HG03064 (cell line): ENCODE data around the gene PXDN.
"Not testable (repeated sequence)": the region's sequence is repeated elsewhere in the genome, so short reads cannot be mapped to it uniquely, and the experiment has no call there.

Experiments used
- ATAC-seq: cut with Tn5 transposase; IDR thresholded peaks from one replicate; pipeline ENCODE4 v1.9.1; 2021; ENCODE audit warnings: low read depth; ENCODE audit not compliant: unreplicated experiment

PXDN gene

DNA sequence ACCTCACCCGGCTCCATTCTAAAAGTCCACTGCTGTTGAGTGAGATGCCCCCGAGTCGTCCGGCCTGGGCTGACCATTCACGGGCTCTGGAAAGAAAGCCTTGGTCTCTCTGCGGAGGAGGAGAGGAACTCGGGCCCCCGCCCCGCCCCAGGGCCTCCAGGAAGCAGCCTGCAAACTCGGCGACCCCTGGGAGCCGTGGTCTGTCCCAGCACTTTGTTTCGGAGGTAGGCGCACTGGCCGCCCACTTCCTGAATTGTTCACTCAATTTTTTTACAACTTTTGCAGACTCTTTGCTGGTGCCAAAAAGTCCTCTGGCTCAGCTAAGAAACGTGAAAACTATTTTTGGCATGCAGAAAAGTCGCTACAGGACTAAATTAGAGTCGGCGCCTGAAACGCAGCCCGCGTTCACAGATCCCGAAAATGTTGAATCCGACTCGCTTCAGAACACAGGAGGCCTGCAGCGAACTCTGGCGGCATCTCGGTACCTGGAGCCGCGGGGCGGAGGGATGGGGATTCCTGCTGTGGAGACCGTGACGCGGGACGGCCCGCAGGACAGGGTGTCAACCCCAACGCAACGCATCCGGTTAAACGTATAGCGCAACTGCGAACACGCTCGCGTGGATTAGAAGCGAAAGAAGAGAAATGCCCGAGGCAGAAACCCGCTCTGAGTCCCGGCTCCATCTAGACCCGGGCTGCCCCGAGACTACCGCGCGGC, 1.5 kb downstream of the PXDN start:
- ATAC-seq = no peak

DNA sequence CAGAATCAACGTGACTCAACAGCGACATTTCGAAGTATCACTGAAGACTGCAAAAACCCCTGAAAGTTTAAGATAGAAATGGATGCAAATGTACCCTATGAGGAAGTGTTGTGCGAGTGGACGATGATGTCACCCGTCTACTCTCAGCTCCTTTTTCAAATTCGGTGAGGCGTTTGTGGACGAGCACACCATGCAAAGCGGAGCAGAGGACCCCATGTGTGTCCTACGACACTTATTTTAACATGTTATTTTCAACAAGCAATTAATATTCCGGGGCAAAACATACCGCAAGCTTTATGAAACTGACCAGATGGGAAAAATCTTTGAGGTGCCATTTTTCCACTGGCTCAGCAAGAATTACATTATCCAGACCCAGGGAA, 2.0 kb downstream of the PXDN start:
- no peak for ATAC-seq

DNA sequence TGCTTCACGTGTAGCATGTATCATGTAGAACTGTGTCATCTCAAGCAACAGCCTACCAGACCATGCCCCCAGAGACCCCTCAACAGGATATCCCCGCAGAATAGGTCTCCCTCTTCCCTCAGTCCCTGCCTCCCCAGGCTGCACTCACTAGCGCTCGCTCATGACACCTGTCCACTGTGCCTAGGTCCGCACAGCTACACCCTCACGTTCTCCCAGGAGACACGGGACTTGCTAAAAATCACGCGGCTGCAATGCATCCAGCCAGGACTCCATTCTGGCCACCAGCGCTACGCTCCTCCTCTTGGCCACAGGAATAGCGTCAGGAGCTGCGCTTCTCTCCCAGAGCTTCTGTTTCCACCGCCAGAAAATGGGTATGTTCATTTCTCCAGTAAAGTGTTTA, 2.5 kb downstream of the PXDN start:
- no peak for ATAC-seq

DNA sequence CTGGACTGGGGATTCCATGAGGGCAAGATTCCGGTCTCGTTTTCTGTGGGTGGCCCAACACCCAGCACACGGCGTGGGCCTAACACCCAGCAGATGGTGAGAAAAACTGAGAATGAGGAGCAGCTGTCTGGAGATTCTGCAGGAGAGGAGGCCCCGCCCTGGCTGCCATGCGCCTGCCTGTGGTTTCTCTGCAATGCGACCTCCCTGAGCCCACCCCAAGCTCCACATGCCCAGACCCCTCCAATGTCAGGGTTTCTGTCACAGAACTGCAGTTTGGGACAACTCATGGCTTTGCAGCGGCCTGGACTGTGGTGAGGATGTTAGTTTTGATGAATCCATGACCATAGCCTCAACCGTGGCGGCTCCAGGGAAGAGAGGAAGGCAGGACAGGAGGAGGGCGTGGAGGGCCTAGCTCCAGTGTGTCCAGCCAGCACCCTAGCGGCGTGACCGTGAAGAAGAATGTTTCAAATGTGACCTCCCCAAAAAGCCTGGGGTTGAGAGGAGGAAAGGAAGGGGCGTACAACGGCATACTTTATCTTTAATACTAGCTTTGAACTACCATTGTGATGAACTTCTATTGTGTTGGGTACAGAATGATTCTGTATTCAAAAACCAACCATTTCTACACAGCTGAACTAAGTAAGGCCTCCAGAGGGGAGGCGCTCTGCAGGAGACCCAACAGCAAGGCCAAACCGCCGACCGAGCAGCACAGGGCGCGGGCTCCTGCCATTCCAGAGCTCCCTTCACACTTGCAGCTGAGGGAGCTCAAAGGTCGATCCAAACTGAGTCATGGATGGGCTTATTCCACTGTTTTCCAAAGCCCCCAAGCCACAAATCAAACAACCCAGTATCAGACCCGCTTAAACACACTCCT, 3.4 kb downstream of the PXDN start:
- ATAC-seq = no peak

DNA sequence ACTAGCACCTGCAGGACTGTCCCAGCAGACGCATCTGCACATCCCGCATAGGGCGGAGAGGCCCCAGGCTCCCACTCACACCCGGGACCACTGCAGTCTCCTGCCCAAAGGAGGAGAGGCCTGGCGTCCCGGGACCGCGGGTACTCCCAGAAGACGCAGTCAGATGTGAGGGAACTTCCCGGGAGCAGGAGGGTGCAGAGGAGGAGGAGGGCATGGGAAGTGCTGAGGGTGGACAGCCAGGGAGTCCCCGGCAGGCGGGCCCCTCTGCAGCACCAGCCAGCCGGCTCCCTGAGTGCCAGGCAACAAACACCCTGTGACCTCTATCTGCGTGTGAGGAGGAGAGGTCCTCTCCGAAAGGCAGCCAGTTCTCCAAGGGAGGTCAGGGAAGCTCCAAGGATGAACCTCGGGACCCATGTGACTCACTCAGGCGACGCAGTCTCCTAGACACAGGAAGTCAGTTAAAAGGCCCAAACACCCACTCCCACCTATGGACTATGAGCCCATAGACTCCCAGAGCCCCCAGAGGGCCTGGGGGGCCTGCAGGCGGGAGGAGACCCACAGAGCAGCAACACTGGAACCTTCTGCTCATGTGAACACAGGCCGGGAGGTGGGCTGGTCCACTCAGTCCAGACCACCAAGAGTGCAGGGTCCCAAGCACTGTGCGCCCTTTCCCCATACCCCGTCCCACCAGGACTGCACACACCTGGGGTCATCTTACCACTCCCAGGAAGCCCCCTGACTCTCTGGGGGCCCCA, 4.2 kb downstream of the PXDN start:
- ATAC-seq = no peak

DNA sequence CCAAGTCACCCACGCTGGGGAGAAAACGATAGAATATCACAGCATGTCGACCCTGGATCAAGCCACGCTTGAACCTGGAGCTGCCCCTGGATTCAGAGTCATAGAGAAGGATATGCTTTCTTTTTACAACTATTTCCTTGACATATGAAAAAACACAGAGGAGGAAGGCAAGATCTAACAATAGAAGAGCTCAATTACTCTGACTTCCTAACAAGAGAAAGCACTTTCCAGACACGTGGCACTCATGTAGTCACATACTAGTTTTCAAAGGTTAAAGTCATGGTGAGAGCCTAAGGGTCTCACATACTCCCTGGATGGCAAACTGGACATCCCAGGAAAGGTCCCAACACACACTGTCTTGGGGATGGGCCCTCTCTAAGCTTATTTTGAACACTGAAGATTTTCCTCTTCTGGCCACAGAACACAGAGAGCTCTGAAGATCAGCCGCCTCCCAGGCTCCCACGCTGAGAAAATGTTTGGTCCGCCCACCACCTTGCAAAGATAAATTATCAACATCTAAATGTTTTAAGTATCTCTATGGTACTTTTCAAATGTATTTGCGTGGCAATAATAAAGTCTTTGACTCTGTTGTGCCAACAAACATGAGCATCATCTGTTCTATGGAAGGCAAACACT, 4.9 kb downstream of the PXDN start:
- no peak for ATAC-seq

DNA sequence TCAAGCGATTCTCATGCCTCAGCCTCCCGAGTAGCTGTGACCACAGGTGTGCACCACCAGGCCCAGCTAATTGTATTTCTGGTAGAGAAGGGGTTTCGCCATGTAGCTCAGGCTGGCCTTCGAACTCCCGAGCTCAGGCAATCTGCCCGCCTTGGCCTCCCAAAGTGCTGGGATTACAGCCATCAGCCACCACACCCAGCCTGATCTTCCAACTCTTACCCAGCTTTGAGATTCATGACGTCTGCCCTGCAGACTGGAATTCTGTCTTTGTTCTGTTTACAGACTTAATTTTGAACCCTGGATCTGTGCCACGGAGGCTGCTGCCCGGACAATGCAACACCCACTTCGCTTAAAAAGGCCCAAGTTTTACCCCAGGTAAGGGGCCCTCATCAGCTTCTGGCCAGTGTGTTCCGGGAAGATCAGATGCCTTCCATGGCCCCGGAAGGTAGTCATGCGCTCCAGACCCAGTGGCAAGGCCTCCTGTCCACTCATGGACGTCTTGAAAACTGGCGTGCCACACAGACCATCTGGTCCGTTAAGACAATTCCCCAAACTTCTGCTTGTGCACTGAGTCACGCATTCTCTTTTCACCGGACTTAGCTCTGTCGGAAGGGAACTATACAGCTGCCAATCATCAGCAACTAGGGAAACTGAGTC, 5.5 kb downstream of the PXDN start:
- ATAC-seq = no peak

DNA sequence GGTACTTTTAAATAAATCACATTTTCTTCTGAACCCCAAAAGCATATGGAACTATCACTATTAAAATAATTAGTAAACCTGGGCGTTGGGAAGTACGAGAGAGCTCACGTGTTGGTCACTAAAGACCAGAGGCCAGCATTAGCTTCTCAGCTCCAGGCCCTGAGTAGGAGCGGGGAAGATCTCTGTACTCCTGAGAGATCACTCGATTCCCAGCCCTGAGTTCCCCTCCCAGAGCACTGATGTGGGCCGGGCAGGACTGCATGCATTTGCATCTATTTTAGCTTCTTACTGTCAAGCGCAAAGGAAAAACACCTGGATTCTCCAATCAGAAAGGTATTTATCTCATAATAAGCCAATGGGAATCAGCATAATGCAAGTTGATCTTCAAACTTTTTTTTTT, 6.2 kb downstream of the PXDN start:
- no peak for ATAC-seq

DNA sequence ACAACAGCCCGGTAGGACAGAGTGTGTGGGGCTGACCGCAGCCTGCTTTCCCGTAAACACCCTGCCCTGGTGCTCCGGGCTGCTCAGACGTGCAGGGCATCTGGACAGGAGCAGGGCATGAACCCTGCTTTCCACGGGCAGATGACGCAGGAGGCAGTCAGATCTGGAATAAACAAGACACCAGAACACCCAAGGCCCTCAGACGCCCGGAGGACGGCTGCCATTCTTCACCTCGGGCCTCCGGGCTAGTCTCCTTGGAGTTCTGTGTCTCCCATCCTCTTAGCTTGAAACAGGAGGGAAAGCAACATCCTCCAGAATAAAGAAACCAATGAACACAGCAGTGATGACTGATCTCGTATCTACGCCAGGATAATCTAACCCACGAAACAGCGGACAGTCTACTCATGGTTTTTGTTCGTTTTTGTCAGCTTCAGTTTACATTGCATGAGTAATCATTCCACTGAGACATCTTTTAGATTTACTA, 7.3 kb downstream of the PXDN start:
- no peak for ATAC-seq

DNA sequence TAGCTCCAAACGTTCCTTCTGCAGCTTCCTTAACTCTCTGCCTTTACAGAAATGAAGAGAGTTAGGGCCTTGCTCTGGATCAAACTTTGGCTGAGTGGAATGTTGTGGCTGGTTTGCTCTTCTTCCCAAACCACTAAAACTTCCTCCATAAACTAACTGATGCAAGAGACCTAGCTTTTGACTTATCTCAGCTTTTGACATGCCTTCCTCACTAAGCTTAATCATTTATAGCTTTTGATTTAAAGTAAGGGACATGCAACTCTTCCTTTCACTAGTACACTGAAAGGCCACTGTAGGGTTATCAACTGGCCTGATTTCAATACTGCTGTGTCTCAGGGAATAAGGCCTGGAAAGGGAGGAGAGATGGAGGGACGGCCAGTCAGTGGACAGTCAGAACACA, 8.3 kb downstream of the PXDN start:
- ATAC-seq = no peak

DNA sequence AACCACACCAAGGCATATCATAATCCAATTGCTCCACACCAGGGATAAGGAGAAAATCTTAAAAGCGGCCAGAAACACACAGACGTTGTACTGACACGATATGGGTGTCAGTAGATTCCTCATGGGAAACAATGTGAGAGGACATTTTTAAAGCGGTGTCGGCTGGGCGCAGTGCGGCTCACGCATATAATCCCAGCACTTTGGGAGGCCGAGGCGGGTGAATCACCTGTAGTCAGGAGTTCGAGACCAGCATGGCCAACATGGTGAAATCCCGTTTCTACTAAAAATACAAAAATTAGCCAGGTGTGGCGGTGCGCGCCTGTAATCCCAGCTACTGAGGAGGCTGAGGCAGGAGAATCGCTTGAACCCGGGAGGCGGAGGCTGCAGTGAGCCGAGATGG, 11.0 kb downstream of the PXDN start:
- ATAC-seq = not testable (repeated sequence)

DNA sequence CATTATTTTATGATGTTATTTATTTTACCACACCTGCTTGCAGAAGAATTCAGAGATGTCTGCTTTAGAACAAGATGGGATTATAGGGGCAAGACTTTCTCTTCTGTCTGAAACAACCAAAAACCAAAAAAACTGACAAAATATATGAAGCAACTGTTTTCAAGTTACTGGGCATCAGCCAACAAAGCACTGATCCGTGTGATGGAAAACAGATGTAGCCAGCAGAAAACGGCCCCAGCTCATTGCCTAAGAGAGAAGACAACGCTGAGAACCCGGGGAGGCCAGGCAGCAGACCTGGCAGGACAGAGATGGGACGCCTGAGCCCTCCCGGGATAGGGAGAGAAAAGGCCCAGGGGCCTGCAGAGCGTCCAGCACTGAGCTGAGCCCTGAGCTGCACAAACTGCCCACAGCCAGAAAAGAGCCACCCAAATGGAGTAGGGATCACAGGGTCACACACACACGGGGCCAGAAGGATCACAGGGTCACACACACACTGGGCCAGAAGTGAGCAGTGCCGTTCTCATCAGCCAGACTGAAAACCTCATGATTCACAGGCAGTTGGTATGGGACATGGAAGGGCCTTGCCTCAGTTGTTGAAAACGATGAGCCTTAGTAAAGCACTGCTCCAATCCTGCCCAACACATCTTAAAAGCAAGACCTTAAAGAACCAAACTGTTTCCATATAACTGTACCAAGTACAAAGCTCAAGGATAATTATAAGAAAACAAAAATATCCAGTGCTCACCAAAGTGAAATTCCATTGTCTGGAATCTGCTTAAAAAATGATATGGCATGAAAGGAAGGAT, 12.1 kb downstream of the PXDN start:
- no peak for ATAC-seq

DNA sequence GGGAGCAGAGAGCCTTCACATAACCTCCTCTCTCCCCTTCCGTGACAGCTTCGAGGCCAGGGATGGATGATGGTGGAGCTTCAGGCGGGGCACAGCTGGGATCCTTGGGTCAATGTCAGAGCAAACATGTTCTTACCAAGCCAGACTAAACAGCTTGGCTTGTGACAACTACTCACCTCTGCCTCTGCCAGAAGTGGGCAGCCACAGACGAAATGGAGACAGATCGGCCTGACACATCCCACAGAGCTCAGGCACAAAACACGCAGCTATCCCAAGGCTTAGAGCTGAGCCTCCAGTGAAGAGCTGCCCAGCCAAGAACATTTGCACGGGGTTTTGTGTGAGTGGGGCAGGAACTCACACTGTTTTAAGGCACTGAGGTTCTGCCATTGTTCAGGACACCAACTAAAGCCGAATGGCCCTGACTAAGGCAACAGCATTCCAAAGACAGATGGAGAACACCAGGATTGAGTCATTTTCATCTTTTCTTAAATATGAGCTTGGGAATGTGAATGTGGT, 12.8 kb downstream of the PXDN start:
- no peak for ATAC-seq

DNA sequence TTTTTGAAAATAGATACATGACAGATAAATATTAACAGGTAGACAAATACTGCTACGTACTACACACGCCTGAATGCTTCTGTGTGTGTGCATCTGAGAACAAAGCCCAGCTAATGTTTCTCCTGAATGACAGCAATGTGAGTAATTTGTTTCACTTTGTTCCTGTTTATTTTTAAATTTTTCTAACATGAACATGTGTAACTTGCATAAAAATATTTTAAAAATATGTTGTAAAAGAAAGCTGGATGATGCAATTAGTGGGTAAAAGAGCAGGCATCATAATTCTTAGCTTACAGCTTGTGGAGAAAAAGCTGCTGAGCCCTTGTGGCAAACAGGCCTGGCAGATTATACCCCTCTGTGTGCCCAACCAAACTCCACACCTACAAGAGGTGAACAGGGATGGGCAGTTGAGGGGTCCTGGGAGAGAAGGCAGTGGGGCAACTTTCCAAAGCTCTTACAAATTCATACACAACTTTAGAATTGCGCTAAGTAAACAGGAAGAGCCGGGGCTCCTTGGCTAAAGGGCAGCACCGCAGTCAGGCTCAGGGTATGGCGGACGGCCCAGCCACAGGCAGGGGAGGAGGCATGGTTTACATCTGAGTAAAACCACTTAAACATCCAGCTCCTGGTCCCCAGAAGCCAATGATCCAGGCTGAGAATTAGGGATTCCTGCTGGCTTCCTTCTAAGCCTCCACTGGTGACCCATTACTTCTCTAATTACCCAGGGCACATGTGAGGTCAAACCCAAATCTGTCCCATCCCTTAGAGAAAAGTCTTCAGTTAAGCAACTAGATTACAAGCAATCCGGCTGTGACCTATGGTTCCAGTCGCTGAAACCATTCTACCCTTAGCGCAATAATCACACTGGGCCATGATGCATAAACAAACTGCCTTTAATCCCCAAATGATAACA, 14.0 kb downstream of the PXDN start:
- no peak for ATAC-seq

DNA sequence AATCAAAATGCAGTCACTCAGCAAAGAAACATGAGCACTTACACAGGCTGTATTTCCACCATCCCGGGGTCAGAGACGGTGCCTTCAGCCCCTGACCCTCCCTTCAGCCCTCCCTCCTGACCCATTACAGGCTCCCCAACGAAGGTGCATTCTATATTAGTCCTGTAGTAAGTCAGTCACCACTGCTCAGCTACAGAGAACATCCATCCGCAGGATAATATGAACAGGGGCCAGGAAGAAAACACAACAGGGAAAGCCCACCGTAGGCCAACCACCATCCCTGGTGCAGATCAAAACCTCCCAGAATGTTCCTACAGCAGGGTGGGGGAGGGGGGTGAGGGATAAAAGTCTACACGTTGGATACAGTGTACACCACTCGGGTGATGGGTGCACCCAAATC, 15.1 kb downstream of the PXDN start:
- no peak for ATAC-seq

DNA sequence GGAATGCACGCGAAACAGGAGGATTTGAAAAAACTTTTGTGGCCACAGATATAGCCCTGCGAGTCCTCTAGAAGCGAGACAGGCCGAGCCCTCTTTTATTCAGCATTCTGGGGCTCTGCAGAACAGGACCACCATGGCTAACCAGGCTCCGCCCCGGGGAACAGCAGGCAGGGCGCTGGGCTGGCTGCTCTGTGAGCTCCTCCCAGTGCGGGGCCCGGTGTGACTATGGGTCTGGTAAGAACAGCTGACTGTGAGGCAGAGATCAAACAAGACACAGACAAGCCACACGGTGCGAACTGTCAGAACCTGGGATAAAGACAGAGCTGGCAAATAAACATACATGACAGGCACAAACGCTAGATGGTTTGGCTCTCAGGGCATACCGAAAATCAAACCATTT, 15.5 kb downstream of the PXDN start:
- ATAC-seq = no peak

DNA sequence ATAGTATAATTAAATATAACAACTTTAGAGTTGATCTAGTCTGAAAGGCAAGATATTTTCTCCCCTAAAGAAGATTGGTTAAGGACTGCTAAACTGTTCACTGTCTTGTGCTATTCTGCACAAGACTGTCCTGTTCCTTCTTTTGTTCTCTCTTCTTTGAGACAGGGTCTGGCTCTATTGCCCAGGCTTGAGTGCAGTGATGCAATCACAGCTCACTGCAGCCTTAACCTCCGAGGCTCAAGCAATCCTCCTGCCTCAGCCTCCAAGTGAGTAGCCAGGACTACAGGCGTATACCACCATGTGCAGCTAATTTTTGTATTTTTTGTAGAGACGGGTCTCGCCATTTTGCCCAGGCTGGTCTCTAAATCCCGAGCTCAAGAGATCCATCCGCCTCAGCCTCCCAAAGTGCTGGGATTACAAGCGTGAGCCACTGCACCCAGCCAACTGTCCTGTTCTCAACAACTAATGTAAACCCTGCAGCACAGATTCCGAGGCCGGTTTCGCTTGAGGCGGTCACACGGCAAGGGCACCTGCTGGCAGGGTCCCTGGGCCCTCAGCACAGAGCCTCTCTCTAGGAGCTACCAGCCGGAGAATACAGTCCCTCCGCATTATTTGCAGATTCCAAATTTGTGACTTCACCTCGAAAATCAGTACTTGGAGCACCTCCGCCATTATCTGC, 16.4 kb downstream of the PXDN start:
- ATAC-seq = no peak
